Activated naive CD4-positive, alpha-beta T cell treated with anti-CD3 and anti-CD28 coated beads for 36 hours (primary cell): ENCODE results near the gene MYMK. TPM values are rescaled to one million over a fixed set of nuclear protein-coding genes. Genes with fewer than 3 reads are reported as not detected.

Source experiments
- CTCF ChIA-PET: fragments of 350-600 bp; sonication (Branson Sonifier 250); formaldehyde crosslinking; loops from one replicate; lab custom pipeline; 2021; ENCODE audit warnings: antibody characterized with exemption; lab: Charles Lee
- DNase-seq: peaks from one replicate; pipeline ENCODE4 v3.0.0-alpha.2; 2020
- H3K27ac Mint-ChIP-seq: one replicate; pipeline ENCODE4 v1.8.0; 2021; ENCODE audit warnings: mild to moderate bottlenecking, mixed read lengths
- H3K27me3 Mint-ChIP-seq: one replicate; pipeline ENCODE4 v1.8.0; 2021; ENCODE audit warnings: low read depth, mixed read lengths
- H3K36me3 Mint-ChIP-seq: one replicate; pipeline ENCODE4 v1.8.0; 2021; ENCODE audit warnings: low read depth, mixed read lengths
- H3K4me1 Mint-ChIP-seq: one replicate; pipeline ENCODE4 v1.8.0; 2021; ENCODE audit warnings: low read depth, mixed read lengths
- H3K4me3 Mint-ChIP-seq: one replicate; pipeline ENCODE4 v1.8.0; 2021; ENCODE audit warnings: mild to moderate bottlenecking, moderate library complexity, mixed read lengths
- H3K9me3 Mint-ChIP-seq: one replicate; pipeline ENCODE4 v1.8.0; 2021; ENCODE audit warnings: mixed read lengths
- intact Hi-C: fragments of 100-400 bp; cut with micrococcal nuclease; formaldehyde crosslinking; loops from one replicate; pipeline ENCODE4 v1.15.1; 2023
- total RNA-seq, 2 experiments: library from RNA; stranded (reverse); gene quantifications; one replicate each; pipeline ENCODE4 v1.2.3, GENCODE V29; 2021

Gene MYMK
- total RNA-seq, 2 experiments from 2014 or later: not detected

- Mint-ChIP-seq H3K4me3 (no peak overlapping the region), H3K4me1 (peaks cover 6% of the 10 kb centered on the region), H3K27ac (no peak overlapping the region), H3K36me3 (no peaks in the 10 kb centered on the region), H3K27me3 (no peaks in the 10 kb centered on the region), H3K9me3 (no peaks in the 10 kb centered on the region)
- intact Hi-C loops: no loop called here
- no peak for DNase-seq
- CTCF ChIA-PET: interaction anchor here (0.6 kb wide), 1 partner anchor 269 kb away, joined by 3 read pairs; no protein-coding TSS in a partner anchor
Measured at GRCh38 chr9:133476941-133477340, 47.8 kb downstream of the MYMK start.

DNA sequence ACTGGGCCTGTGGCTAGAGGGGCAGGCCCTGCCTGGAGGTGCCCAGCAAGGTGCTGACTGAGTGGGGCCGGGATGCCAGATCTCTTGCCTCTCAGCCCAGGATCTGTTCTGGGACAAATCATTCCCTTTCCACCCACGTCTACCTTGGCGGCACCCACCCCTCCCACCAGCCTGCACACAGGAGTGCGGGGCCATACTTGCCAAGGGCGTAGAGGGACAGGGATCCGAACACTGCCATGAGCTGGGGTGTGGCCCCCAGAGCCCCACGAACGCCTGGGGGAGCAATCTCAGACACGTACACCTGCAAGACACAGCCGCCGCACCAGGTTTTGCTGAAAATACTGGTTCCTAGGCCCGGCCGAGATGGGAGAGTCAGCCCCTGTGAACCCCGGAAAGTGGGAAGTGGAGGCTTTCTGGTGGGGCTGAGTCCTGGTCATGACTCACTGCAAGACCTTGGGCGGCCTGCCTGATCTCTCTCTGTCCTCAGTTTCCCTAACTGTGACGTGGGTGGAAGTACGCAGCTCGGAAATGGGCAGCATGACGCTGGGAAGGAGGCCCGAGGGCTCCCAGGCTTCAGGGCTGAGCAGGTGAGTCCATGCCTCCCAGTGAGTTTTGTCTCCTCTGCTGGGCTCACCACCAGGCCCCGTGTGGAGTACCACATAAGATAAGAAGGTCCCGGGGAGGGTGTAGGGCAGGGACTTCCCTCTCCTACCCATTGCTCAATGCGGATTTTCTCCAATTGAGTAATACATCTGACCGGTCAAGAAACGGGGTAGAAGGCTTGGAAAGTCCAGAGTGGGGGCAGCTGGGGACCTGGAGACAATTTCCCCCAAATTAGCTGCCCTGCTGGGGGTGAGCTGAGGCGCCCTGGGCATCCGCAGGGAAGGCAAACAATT lies 48.5 kb downstream of the MYMK start:
- DNase-seq: no peak
- Mint-ChIP-seq H3K27me3 (no peaks in the 10 kb centered on the region), H3K4me3 (no peak overlapping the region), H3K9me3 (no peaks in the 10 kb centered on the region), H3K27ac (no peak overlapping the region), H3K36me3 (no peaks in the 10 kb centered on the region), H3K4me1 (peaks cover 6% of the 10 kb centered on the region)
- CTCF ChIA-PET: no interaction called here
- intact Hi-C loops: no loop called here

DNA sequence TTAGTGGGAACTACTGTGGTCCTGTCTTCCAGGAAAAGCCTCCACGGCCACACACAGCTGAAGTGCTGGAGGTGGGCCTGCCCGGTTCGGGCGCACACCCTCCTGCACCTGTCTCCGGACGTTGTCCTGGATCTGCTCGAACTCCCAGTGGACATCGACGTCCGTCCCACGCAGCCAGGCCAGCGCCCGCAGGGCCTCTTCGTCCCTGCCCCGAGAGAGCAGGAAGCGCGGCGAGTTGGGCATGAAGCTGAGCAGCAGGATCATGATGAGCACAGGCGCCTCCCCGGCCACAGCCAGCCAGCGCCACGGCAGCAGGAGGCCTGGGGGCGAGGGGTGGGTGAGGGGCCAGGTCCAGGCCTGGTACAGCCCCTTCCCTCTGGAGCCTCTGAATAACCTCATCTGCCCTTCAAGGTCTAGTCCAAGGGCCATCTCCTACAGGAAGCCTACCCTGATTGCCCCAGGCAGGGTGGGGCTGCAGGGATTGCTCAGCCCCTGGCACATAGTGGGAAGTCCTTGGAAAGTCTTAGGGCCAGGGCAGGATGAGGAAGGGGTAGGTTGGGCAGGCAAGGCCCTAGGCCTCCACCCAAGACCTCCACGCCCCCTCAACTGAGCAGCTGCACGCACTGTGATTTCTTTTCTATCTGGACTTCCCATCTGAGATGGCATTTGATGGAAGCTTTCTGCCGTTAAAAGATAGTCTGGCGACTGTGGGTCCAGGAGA lies 49.3 kb downstream of the MYMK start:
- DNase-seq: no peak
- no peaks in the 10 kb centered on the region for H3K27me3 Mint-ChIP-seq
- no peaks in the 10 kb centered on the region for H3K36me3 Mint-ChIP-seq
- H3K4me3 Mint-ChIP-seq: no peak overlapping the region
- peaks cover 6% of the 10 kb centered on the region for H3K4me1 Mint-ChIP-seq
- CTCF ChIA-PET: no interaction called here
- intact Hi-C loops: no loop called here
- H3K27ac Mint-ChIP-seq: no peak overlapping the region
- H3K9me3 Mint-ChIP-seq: no peaks in the 10 kb centered on the region

- no peak overlapping the region for H3K27ac Mint-ChIP-seq
- H3K4me3 Mint-ChIP-seq: no peak overlapping the region
- H3K9me3 Mint-ChIP-seq: no peaks in the 10 kb centered on the region
- CTCF ChIA-PET: no interaction called here
- H3K36me3 Mint-ChIP-seq: no peaks in the 10 kb centered on the region
- intact Hi-C loops: no loop called here
- DNase-seq: no peak
- no peaks in the 10 kb centered on the region for H3K27me3 Mint-ChIP-seq
- H3K4me1 Mint-ChIP-seq: peaks cover 5% of the 10 kb centered on the region
Measured at GRCh38 chr9:133474853-133475252, 49.9 kb downstream of the MYMK start.

GRCh38 chr9:133474215-133474614 lies 50.5 kb downstream of the MYMK start:
- no peak for DNase-seq
- H3K27ac Mint-ChIP-seq: no peak overlapping the region
- H3K36me3 Mint-ChIP-seq: no peaks in the 10 kb centered on the region
- CTCF ChIA-PET: no interaction called here
- H3K27me3 Mint-ChIP-seq: no peaks in the 10 kb centered on the region
- intact Hi-C loops: no loop called here
- no peaks in the 10 kb centered on the region for H3K9me3 Mint-ChIP-seq
- H3K4me3 Mint-ChIP-seq: no peak overlapping the region
- H3K4me1 Mint-ChIP-seq: no peaks in the 10 kb centered on the region

- no peaks in the 10 kb centered on the region for H3K27me3 Mint-ChIP-seq
- no peaks in the 10 kb centered on the region for H3K4me1 Mint-ChIP-seq
- CTCF ChIA-PET: no interaction called here
- intact Hi-C loops: no loop called here
- no peak for DNase-seq
- no peak overlapping the region for H3K4me3 Mint-ChIP-seq
- H3K36me3 Mint-ChIP-seq: no peaks in the 10 kb centered on the region
- H3K27ac Mint-ChIP-seq: no peak overlapping the region
- no peaks in the 10 kb centered on the region for H3K9me3 Mint-ChIP-seq
Measured at GRCh38 chr9:133473743-133474142, 51.0 kb downstream of the MYMK start.

DNA sequence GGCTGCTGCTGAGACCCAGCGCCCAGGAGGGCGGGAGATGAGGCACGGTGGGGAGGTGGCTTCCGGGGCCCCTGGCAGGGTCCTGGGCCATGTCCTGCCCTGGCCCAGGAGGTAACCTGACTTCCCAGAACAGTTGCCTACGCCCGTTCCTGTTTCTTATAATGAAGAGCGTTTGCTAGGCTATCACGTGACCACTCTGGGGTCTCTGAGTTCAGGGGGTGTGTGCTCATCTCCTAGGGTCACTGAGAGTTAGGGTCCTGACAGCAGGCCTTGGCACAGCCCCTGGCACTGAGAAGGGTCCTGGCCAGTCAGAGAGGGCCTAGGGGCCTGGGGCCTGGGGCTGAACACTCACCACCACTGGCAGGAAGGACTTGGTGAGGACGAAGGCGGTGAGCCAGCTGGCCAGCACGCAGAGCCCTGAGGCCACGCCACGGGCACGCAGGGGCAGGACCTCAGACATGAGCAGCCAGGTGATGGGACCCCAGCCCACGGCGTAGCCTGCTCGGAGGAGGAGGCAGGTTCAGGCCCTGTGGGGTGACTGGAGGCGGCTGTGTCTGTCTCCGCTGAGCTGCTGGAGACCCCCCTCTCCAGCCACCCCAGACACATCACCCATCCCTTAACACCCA lies 51.9 kb downstream of the MYMK start:
- Mint-ChIP-seq H3K27ac (no peak overlapping the region), H3K4me3 (no peak overlapping the region), H3K4me1 (no peaks in the 10 kb centered on the region), H3K9me3 (no peaks in the 10 kb centered on the region), H3K36me3 (no peaks in the 10 kb centered on the region), H3K27me3 (no peaks in the 10 kb centered on the region)
- intact Hi-C loops: no loop called here
- no peak for DNase-seq
- CTCF ChIA-PET: no interaction called here

GRCh38 chr9:133472277-133472645 lies 52.5 kb downstream of the MYMK start:
- H3K9me3 Mint-ChIP-seq: no peaks in the 10 kb centered on the region
- no peak overlapping the region for H3K4me3 Mint-ChIP-seq
- no peak overlapping the region for H3K27ac Mint-ChIP-seq
- CTCF ChIA-PET: no interaction called here
- no peaks in the 10 kb centered on the region for H3K36me3 Mint-ChIP-seq
- intact Hi-C loops: no loop called here
- no peak for DNase-seq
- no peaks in the 10 kb centered on the region for H3K27me3 Mint-ChIP-seq
- H3K4me1 Mint-ChIP-seq: no peaks in the 10 kb centered on the region

GRCh38 chr9:133471551-133472276 lies 53.0 kb downstream of the MYMK start:
- no peaks in the 10 kb centered on the region for H3K4me1 Mint-ChIP-seq
- H3K4me3 Mint-ChIP-seq: no peak overlapping the region
- CTCF ChIA-PET: no interaction called here
- no peak for DNase-seq
- H3K27ac Mint-ChIP-seq: no peak overlapping the region
- H3K9me3 Mint-ChIP-seq: no peaks in the 10 kb centered on the region
- no peaks in the 10 kb centered on the region for H3K27me3 Mint-ChIP-seq
- no peaks in the 10 kb centered on the region for H3K36me3 Mint-ChIP-seq
- intact Hi-C loops: no loop called here

GRCh38 chr9:133470988-133471387 lies 53.8 kb downstream of the MYMK start:
- Mint-ChIP-seq H3K9me3 (no peaks in the 10 kb centered on the region), H3K4me3 (no peak overlapping the region), H3K4me1 (no peaks in the 10 kb centered on the region), H3K27ac (no peak overlapping the region), H3K36me3 (no peaks in the 10 kb centered on the region), H3K27me3 (no peaks in the 10 kb centered on the region)
- CTCF ChIA-PET: no interaction called here
- no peak for DNase-seq
- intact Hi-C loops: no loop called here

DNA sequence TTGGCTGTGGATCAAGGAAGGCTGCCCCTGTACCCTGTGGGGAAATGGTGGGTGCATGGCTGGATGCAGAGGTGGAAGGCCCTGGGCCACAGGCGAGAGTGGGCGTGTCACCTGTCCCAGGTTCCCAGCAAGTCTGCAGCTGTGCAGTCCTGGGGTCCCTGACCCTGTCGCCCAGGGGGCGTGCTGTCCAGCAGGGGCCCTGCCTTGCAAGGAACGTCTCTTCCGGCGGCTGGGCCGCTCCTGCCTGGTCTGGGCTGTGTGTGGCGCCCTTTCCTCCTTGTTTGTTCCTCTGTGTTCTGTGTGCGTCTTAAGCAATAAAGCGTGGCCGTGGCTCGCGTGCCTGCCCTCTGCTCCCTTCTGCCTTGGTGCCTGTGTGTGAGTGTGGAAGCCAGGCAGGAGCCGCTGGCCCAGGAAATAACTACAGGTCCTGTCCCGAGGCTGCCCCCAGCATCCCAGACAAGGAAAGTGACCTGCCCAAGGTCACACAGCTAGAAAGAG lies 54.3 kb downstream of the MYMK start:
- intact Hi-C loops: no loop called here
- CTCF ChIA-PET: no interaction called here
- no peak overlapping the region for H3K4me3 Mint-ChIP-seq
- H3K27ac Mint-ChIP-seq: no peak overlapping the region
- DNase-seq: no peak
- no peaks in the 10 kb centered on the region for H3K27me3 Mint-ChIP-seq
- no peaks in the 10 kb centered on the region for H3K36me3 Mint-ChIP-seq
- no peaks in the 10 kb centered on the region for H3K4me1 Mint-ChIP-seq
- no peaks in the 10 kb centered on the region for H3K9me3 Mint-ChIP-seq
